GM19043 (cell line): ENCODE results near the gene ACAP1.

Experiments
- ATAC-seq: cut with Tn5 transposase; IDR thresholded peaks from one replicate; pipeline ENCODE4 v1.9.1; 2021; ENCODE audit warnings: low read depth; ENCODE audit not compliant: unreplicated experiment

Gene ACAP1

GRCh38 chr17:7383742-7384488, 47.6 kb downstream of the ACAP1 start:
- peak; percentile 51 for ATAC-seq

GRCh38 chr17:7384489-7385081, 48.3 kb downstream of the ACAP1 start:
- ATAC-seq = no peak

- ATAC-seq = no peak
These were observed 52.5 kb downstream of the ACAP1 start for GRCh38 chr17:7388856-7389255.

GRCh38 chr17:7389924-7390910, 53.9 kb downstream of the ACAP1 start:
- no peak for ATAC-seq

- no peak for ATAC-seq
These were observed 55.0 kb downstream of the ACAP1 start for GRCh38 chr17:7391307-7391706.

- ATAC-seq = no peak
These were observed 56.6 kb downstream of the ACAP1 start for GRCh38 chr17:7392696-7393612.

DNA sequence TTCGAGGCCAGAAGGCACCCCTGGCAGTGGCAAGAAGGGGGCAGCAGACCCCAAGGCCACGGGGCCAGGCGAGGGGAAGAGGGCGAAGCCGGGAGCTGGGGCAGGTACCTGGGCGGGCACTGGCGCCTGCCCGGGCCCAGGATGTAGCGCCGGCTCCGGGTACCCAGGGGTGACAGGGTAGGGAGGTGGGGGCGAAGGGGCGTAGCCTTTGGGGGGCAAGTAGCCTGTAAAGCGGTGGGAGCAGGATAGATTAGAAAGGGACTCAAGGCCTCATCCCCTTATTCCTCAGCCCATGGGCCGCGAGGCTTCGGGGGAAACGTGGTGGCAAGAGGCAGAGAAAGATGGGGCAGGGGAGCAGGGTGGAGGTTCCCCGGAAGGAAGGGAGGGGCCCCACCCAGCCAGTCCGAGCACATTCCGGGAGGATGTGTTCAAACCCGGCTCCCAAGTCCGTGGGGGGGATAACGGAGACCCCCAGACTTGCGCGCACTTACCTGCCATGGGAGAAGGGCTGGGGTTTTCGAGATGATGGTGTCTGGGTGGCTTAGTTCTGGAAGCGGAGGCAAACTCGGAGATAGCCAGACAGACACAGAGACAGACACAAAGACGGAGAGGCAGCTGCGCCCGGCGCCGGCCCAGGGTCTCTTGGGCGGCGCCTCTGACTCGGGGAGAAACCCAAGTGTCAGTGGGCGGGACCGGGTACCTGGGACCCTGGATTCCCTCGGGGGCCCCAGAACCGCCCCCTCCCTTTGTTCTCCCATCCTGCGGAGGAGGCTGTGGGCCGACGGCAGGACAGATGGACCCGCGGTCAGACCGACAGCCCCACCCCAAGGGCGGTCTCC, 57.5 kb downstream of the ACAP1 start:
- ATAC-seq = no peak

DNA sequence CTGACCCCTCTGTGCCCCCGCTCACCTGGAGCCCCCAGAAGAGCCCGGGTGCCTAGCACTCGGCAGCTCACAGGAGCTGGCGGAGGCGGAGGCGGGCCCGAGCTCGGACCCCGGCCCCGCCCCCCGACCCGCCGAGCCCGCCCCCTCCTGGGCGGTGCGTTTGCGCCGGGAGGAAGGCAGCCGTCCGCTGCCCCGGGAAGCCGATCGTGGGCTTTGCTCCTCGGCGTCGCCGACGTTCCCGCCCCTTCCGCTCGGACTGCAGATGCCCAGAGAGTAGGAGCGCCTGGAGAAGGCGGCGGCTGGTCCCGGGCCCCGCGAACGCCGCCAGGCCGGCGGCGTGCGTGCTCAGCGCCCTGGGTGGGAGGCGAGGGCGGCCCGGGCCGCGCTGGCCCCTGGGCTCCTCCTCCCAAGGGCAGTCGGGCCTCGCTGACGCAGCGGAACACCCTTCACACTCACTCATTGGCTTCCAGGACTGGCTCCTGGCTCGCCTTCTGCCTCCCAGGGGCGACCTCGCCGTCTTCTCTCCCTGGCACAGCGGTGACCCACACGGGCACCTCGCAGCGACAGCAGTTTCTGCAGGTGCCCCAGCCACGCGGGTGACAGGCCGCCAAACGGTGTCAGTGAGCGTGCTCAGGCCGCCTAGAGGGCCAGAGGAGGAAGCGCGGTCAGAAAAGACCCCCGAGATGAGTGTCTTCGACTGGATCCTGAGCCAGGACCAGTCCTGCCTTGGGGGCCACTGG, 58.3 kb downstream of the ACAP1 start, which contains the start of gene PLSCR3:
TSS of gene PLSCR3 (minus strand) at position 74 of the 740 bp plus-strand sequence. CDS start 415 bp downstream, outside the sequence.
- ATAC-seq = no peak

- no peak for ATAC-seq
These were observed 59.8 kb downstream of the ACAP1 start for GRCh38 chr17:7396147-7396546.

DNA sequence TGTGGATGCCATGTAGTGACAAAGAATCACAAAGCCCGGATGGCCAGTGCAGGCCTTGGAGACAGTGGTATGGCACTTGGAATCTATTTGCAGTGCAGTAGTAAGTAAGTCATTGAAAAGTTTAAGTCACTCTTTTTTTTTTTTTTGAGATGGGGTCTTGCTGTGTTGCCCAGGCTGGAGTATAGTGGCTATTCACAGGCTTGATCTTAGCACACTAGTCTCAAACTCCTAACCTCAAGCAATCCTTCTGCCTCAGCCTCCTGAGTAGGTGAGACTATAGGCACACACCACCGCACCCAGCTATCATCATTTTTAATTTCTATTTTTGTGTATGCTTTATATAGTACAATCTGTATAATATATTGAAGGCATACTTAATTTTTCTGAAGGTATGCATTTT, 62.3 kb downstream of the ACAP1 start:
- ATAC-seq = no peak
